Tibial nerve (tissue), 4 donors: ENCODE results near the gene ECE1.

ENCODE experiments used
- EP300 ChIP-seq, 2 donors: sonication (generic); formaldehyde crosslinking; IDR thresholded peaks; one replicate each; pipeline ENCODE4 v1.6.1; 2017; ENCODE audit warnings: antibody characterized with exemption in 2 of 2, mild to moderate bottlenecking in 1 of 2
- POLR2A ChIP-seq, 2 donors: fragments of 450-650 bp; IDR thresholded peaks; one replicate each; pipeline ENCODE4 v1.6.1; 2017; ENCODE audit warnings: antibody characterized with exemption in 2 of 2, mild to moderate bottlenecking in 2 of 2, moderate library complexity in 2 of 2
- TF ChIP-seq, protein P1 (sequence below), 5 experiments: fragments of 200-600 bp in 3 of 5; fragments of 450-650 bp in 2 of 5; sonication (generic) in 3 of 5; IDR thresholded peaks; one replicate each; pipeline ENCODE4 v1.5.1; 2016 to 2019; ENCODE audit warnings: antibody characterized with exemption in 5 of 5, mild to moderate bottlenecking in 3 of 5, moderate library complexity in 2 of 5

DNA sequence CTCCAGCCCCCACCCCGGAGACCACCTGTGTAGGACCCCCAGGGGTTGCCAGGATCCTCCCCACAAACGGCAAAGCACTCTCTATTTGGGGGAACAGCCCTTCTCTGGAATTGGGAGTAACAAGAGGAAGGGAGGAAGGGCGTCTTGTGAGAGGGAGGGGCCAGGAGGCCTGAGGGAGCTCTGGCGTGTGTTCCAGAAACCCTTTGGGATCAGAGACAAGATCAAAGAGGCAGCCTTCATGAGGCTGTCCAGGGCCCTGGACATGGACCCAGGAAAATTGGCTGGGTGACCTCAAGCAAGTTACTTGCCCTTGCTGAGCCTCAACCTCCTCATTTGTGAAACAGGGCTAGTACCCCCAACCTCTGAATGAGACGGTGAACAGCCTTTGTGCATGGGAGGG lies 18.1 kb upstream of the ECE1 start:
- TF ChIP-seq, protein P1, sequence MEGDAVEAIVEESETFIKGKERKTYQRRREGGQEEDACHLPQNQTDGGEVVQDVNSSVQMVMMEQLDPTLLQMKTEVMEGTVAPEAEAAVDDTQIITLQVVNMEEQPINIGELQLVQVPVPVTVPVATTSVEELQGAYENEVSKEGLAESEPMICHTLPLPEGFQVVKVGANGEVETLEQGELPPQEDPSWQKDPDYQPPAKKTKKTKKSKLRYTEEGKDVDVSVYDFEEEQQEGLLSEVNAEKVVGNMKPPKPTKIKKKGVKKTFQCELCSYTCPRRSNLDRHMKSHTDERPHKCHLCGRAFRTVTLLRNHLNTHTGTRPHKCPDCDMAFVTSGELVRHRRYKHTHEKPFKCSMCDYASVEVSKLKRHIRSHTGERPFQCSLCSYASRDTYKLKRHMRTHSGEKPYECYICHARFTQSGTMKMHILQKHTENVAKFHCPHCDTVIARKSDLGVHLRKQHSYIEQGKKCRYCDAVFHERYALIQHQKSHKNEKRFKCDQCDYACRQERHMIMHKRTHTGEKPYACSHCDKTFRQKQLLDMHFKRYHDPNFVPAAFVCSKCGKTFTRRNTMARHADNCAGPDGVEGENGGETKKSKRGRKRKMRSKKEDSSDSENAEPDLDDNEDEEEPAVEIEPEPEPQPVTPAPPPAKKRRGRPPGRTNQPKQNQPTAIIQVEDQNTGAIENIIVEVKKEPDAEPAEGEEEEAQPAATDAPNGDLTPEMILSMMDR (IDR thresholded peaks at IDR 0.05), result no peak
- TF ChIP-seq POLR2A (IDR thresholded peaks at IDR 0.05) (no peak), EP300 (IDR thresholded peaks at IDR 0.05) (no peak)
